HG03045 (cell line): Measurements from ENCODE around the gene TBC1D8.

Source experiments
- ATAC-seq: cut with Tn5 transposase; IDR thresholded peaks from one replicate; pipeline ENCODE4 v1.9.1; 2021; ENCODE audit warnings: mild to moderate bottlenecking, moderate library complexity; ENCODE audit not compliant: unreplicated experiment

TBC1D8 gene

DNA sequence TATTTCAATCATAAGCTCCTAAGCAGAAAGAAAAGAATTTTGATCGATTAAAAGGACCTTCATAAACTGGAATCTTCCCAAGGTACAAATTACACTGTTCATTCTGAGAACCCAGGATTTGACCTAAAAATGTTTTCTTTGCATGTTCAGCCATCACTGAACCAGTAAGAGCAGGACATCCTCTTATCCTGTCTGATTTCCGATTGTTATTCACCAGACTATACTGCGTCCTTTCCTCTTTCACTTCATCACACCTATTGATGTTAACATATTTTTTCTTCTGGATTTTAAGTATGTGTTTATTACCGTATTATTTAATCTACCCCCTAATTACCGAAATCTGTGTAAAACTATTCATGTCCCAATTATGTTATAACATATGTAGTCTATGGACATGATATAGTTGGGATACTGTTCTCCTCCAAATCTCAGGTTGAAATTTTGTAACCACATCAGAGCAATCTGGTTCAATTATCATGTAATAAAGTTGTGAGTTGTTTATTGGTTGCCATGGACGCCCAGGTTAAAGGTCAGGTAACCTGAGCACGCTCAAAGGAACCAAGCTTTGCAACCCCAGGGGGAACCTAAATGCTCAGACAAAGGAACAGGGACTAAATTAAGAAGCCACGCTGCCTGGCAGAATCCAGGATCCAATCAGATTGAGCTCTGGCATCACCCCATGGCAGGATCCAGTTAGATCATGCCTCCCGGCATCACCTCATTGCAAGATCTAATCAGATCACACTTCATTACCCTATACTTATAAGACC, 11.6 kb upstream of the TBC1D8 start:
- ATAC-seq: no peak

DNA sequence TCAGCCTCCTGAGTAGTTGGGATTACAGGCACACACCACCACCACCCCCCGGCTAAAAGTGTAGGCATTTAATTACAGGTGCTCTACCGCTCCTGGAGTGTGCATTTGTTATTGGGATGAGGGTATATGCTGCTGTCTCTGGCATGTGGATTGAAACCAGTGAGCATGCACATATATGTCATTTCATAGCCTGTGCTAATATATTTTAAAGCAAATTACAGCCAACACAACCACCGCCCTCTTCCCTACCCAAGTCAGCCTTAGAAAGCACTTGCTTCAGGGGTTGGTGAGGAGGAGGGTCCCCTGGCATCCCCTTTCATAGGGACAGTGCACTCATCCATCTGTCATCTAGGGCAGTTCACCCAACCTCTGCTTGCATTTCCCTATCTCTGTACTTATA, 10.5 kb upstream of the TBC1D8 start:
- no peak for ATAC-seq

DNA sequence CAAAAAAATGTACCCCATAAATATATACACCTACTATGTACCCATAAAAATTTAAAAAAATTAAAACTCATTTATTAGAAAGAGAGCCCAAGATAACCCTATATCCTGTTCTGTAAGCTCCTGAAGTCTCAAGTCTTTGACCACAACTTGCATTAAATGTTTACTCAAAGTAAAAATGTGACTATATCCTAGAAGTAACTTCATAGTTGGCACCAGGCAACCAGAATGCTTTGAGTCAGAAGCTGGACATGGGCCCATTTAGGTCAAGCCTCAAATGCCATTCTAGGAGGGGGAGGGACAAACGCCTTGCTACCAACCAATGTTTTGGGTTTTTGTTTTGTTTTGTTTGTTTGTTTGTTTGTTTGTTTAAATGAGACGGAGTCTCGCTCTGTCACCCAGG, 9.3 kb upstream of the TBC1D8 start:
- ATAC-seq: no peak

DNA sequence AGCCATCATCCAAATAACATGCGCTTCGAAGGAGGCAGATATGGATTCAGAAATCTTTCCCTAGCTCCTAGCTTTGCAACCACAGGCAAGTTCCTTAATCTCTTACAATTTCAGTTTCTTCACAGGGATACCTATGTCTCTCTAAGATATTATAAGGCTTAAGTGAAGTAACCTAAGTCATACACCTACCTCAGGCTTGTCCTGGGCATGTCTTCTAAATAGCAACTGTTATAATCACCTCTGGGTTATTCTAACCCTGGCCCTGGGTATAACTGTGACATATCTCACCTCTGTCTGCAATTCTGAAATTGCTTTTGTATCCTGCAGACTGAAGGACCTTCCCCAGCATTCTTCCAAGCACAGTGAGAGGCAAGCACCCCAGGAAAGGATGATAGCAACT, 8.3 kb upstream of the TBC1D8 start:
- ATAC-seq: no peak

DNA sequence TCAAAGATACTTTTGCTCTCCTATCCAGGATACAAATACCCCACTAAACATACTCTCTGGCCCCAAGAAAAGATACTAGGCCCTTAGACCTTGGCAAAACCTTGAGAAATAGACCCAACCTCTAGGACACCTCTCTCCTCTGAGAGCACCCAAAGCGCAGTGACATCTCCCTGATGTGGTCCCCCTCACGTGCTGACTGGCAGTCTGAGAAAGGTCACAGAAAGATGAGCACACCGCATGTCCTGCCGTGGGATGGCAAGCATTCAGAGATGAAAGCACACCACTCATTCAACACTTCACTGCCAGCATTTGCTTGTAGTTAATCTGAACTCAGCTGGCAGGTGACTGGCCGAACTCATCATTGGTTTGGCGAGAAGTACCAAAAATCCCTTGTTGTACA, 6.1 kb upstream of the TBC1D8 start:
- no peak for ATAC-seq

DNA sequence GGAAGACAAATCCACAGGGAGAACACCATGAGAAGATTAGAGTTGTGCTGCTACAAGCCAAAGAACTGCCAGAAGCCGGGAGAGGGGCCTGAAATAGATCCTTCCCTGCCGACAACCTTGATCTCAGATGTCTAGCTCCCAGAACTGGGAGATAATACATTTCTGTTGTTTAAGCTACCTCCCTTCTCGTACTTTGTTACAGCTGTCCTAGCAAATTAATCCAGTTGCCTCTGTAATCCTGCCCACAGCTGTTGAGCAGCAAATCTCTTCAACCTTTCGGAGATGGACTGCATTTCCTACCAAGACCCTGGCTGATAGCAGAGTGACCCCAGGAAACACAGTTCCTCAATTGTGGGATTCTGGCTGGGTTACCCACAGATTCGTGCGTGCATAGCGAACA, 2.6 kb upstream of the TBC1D8 start:
- ATAC-seq: no peak

DNA sequence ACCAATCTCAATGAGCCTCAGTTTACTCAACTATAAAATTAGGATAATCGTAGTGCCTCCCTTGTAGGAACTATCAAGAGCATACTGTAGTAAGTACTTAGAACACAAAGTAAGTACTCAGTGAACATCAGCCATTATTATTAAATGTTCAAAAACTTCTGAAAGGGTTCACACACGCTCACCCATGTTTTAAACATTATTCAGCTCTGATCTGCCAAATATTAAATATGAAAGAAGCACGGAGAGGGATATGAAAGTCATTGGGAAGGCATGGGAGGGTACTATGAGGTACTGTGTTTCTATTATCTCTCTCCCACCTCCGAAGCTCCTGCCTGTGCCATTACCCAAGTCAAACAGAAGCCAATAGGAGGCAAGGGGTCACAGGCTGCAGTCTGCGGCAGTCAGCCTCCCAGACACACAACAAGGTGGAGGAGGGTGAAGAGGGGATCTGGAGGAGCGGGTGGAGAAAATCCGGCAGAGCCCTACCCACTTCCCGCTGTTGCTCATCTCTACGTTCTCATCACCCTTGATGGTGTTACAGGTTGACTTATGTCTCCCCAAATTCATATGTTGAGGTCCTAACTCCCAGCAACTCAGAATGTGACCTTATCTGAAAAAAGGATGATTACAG, 2.0 kb upstream of the TBC1D8 start:
- ATAC-seq: no peak

DNA sequence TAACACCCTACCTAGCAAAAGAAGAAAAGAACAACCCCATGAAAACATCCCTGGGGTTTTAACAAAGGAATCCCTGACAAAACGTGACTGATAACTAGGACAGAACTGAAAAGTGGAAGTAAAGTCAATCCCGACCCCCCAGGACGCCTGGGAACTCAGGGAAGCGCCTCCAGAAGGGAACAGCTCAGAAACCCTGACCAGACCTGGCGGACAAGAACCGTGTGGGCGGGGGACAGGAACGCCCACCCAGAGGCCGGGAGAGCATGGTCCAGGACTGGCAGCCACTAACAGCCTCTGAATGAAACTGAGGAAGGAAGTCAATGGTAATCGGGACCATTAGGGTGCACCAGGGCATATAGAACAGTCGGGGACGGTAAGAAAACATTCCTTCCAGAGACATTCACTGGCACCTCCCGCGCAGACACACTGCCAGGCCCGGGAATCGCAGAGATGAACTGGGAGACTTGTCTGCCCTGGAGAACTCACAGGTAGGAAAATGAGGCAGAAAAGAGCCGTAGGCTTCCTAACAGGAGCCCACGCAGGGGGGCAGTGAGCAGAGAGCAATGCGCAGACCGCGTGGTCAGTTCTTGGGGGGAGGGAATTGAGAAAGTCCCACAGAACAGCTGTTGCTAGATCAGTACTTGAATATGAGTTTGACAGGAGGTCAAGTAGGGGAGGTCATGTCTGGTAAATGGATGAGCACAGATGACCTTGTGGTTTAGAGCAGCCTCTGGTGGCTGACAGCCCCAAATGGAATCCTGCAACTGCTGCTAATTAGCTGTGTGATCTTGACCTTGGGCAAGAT, 1.3 kb upstream of the TBC1D8 start:
- peak; percentile 57 for ATAC-seq

DNA sequence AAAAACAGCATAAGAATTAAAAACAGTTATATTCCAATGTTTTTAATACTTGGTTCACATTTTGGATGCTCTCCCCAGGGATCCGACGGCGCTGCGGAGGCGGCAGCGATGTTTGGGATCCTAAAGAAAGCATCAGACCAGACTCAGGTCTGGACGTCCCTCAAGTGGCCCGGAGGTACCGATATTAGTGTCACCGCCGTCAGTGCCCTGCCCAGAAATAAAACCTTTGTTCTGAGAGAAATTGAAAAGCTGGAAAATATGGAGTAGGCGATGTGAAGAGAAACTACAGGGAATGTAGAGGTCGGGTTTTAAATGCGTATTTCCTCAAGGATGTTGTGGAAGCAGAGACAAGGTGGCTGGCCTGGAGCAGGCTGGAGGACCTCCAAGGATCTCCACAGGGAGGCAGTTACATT, 683 bp upstream of the TBC1D8 start:
- no peak for ATAC-seq

DNA sequence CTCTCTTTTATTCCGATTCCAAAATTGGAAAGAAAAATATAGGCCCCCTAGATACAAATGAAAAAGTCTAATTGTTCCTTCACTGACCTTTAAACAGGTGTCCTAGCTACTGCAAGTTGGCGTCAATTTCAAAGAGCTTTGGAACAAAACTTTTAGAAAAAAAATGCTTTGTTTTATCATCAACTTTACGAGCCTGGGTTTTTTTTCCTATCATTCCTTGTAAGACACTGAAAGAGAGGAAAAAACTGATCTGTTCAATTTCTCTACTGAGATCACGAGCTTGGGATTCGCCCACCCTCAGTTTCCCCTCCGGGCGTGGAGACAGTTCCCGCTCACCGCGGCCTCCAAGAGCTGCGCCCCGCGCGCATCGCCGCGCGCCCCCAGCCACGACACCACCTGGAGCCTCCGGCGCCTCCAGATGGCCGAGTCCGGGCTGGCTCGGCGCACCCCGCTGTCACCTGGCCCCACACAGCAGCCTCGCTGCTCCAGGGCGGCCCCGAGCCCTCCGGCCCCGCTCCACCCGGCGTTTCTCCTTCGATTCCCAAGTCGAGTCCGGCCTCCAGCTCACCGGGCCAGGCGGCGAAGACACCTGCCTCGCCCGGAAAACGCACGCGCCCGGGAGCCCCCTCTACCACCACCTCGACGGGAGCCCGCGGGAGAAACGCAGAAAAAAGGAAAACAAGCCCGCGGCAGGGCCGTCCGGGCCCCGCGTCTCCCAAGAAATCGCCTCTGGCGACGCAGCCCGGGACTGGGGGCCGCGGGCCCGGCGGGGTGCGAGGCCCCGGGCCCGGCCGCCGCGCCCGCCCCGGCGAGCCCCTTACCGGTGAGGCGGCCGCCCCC, 656 bp downstream of the TBC1D8 start:
- no peak for ATAC-seq

DNA sequence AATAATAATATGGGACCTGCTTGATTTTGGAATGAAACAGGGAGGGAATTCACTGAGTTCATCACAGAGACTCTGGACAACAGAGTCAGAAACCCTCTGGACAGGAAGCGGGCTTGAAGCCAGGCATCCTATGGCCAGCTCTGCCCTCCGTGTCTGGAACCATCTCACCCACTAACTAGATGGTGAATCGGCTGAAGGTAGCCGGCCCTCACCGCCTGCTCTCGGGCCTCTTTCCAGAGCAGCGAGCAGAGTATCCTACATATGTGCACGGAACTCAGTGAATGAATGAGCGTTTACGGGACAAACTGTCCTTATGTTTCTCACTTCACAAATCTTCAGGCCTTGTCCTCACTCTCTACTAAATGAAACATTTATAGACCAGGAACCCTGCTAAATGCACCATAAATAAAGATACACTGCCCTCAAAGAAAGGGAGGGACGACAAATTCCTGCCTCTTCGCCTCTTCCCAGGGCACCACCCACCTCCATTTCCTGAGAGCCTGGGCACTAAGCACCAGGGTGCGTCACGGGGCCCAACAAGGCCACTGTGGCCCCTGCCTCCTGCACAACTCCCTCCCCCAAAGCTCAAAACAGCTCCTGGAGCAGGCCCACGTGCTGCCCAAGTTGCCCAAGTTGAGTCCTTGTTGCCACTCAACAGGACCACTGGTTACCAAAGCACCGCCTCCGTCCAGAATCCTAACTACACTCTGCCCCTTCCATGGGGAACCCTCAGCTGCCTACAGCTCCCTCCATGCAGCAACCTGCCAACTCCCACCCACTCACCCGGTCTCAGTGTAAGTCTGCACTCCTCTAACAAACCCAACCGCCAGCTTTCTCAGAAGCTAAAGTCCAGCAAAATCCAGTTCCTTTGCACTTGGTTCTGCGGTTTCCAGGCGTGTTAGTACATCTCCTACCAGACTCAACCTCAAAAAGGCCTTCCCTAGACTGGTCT, 1.7 kb downstream of the TBC1D8 start:
- ATAC-seq: no peak

DNA sequence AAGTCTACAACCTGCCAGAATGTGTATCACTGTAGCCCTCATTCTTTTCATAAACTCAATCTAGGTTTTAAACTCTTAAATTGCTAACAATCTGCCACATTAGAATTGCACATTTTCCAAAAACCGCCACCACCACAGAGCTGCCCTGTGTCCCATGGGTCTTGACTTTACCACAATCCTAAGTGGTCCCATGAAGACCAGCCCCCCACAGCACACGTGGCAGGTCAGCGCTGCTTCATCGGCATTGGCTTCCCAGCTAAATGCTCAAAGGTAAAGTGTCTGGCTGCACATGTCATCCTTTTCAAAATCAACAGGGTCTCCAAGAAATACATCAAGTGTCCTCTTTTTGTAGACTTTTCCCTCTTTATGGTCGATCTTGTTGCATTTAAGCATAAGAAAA, 2.4 kb downstream of the TBC1D8 start:
- no peak for ATAC-seq

DNA sequence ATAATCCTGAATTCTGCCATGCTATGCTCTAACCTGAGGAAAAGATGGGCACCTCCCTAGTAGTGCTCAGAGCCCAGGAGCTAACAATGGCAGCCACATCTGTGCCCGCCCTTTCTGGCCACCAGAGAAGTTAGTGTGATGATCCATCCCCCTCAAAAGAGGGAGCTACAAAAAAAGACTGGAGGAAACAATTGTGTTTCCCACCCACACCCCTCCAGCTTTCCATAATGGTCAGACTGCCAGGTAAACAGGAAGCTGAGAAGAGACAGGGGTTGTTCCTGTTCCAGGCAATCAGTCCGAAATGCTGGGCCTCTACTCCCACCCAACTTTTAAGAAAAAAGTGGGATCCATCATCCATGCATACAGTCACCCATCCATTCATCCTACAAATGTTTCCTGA, 3.2 kb downstream of the TBC1D8 start:
- no peak for ATAC-seq

DNA sequence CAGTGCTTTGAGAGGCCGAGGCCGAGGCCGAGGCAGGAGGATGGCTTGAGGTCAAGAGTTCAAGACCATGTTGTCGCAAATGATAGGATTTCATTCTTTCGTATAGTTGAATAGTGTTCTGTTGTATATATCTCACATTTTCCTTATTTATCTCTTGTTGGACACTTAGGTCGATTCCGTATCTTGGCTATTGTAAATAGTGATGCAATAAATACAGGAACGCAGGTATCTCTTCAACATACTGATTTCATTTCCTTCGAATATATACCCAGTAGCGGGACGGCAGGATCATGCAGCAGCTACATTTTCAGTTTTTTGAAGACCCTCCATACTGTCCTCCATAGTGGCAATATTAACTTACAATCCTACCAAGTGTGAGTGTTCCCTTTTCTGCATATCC, 4.1 kb downstream of the TBC1D8 start:
- ATAC-seq: no peak

DNA sequence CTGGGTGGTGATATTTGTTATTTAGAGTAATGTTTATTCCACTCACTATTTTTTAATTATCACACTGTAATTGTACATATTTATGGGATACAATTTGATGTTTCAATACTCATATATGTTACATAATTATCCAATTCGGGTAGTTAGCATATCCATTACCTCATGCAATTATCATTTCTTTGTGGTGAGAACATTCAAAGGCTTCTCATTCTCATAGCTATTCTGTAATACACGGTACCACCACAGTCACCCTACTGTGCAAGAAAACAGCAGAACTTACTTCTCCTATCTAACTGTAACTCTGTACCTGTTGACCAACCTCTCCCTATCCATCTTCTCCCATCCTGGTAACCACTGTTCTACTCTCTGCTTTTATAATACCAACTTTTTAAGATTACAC, 4.6 kb downstream of the TBC1D8 start:
- ATAC-seq: no peak

DNA sequence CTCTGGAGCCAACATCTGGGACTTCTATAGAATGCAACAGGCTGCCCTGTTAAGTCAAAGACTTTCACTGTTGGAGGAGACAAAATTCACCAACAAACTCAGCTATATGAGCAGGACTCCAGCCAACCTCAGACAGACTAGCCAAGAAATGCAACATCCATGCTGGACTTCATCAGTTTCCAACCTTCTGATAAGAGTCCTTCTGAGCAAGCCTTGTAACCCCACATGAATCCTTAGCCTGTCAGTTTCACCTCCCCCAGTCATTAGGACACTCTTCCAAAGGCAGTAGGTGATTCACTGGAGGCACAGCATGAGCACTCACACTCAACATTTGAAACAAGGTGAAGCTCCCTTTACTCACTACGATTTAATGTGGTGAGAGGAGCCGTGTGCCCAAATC, 5.8 kb downstream of the TBC1D8 start:
- ATAC-seq: no peak

DNA sequence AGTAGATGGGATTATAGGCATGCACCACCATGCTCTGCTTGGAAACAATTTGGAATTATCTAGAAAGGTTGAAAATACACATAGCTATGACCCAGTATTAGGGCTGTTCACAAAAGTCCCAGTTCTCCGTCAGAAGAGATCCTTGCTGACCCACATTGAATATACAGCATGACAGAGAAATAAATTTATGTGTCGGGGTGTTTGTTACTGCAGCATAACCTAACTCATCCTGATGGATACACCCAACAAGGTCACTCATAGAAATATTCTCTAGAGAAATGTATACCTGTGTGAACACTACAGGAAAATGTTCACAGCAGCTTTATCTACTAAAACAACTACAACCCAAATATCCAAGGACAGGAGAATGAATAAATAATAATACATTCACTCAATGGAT, 9.0 kb downstream of the TBC1D8 start:
- ATAC-seq: no peak

DNA sequence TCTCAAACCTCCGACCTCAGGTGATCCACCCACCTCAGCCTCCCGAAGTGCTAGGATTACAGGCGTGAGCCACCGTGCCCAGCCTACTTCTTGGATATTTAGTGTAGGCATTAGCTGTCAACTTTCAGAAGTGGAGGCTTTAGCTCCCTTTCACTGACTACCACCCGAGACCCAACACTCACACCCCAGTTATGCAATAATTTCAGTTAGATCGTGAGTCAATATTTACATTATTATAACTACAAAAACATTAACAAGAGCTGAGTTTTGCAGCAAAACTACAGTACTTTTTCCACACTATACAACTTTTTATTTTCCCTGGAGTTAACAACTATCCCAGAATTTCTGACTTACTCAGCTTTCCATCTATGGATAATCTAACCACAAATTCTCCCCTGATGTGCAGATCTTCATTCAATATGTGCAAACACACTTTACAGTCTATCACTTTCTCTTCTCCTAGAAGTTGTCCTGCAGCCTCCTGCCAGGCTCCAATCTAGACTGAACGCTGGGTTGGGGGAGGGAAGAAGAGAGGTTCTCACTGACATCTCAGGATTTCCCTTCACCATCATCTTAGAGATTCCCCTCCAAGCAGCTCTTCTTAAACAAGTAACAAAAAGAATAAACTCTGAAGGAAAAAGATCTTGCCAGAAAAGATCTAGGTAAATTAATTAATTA, 10.1 kb downstream of the TBC1D8 start:
- ATAC-seq: no peak

DNA sequence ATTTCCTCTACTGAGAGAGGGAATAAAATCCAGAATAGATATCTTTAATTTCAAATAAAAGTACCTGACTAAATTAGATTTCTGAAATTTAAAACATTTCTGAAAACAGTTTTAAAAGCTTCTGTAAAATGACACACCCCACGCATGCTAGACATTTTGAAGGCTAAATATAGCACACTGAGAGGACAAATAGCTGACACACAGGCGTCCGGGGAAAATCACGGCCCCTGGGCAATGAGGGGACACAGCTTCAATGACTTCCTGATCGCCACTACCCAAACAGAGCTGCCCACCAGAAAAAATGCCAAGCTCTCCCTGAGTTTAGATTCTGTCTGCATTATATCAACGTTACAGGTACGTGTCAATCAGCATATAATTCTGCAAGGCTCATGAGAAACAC, 10.9 kb downstream of the TBC1D8 start:
- no peak for ATAC-seq
